Esophagus squamous epithelium (tissue), 5 donors: Measurements from ENCODE around the gene TRIM71. TPM values are rescaled to one million over a fixed set of nuclear protein-coding genes. Genes with fewer than 3 reads are reported as not detected.

Experiments
- DNase-seq: peaks from one replicate; lab custom pipeline; 2025; lab: John Stamatoyannopoulos, UW
- H3K27ac ChIP-seq, 4 donors: fragments of 200-600 bp; sonication (generic); one replicate each; pipeline ENCODE4 v1.5.1; 2016 to 2019; ENCODE audit warnings: mild to moderate bottlenecking in 1 of 4
- H3K27me3 ChIP-seq, 4 donors: fragments of 200-600 bp; sonication (generic); 1 replicate in 3 of 4; 2 replicates in 1 of 4; pipeline versions ENCODE4 v1.5.1 to v1.6.0; 2017 to 2021; ENCODE audit warnings: antibody characterized with exemption in 1 of 4
- H3K36me3 ChIP-seq, 3 donors: fragments of 200-600 bp; sonication (generic); one replicate each; pipeline ENCODE4 v1.5.1; 2016 to 2019
- H3K4me1 ChIP-seq, 3 donors: fragments of 200-600 bp; sonication (generic); one replicate each; pipeline ENCODE4 v1.5.1; 2017 to 2019
- H3K4me3 ChIP-seq, 4 donors: fragments of 200-600 bp; sonication (generic); 1 replicate in 3 of 4; 2 replicates in 1 of 4; pipeline ENCODE4 v1.5.1; 2016 to 2019; ENCODE audit warnings: mild to moderate bottlenecking in 2 of 4, moderate library complexity in 1 of 4
- H3K9me3 ChIP-seq, 3 donors: fragments of 200-600 bp; sonication (generic); one replicate each; pipeline ENCODE4 v1.5.1; 2016 to 2019
- CTCF ChIP-seq, 6 experiments: fragments of 450-650 bp in 4 of 6; fragments of 200-600 bp in 2 of 6; sonication (generic) in 2 of 6; IDR thresholded peaks; one replicate each; pipeline ENCODE4 v1.5.1; 2016 to 2019; ENCODE audit warnings: antibody characterized with exemption in 6 of 6, mild to moderate bottlenecking in 4 of 6, moderate library complexity in 4 of 6
- POLR2A ChIP-seq, 4 donors: fragments of 450-650 bp; IDR thresholded peaks; one replicate each; pipeline ENCODE4 v1.6.1; 2017; ENCODE audit warnings: antibody characterized with exemption in 4 of 4, mild to moderate bottlenecking in 4 of 4, moderate library complexity in 3 of 4
- whole genome bisulfite sequencing, 2 donors: methylation state at CpG; one replicate each; pipeline ENCODE4 v1.1.5; 2018; 5-methylcytosine and 5-hydroxymethylcytosine counted together
- intact Hi-C: fragments of 100-400 bp; cut with DNase I; formaldehyde crosslinking; loops from one replicate; pipeline ENCODE4 v1.15.0; 2022
- total RNA-seq, 4 donors: library from RNA; depleted of rRNA; stranded (reverse); fragments of >200 nt; gene quantifications; one replicate each; pipeline ENCODE4 v1.1.0, GENCODE V29; 2016
- donor health status: DM: yes; HTN: yes; CAD: no.

TRIM71 gene
- total RNA-seq, 4 donors from 2014 or later: not detected

GRCh38 chr3:32892625-32893598 lies 75.1 kb downstream of the TRIM71 start:
- 61 to 66% methylated on average over 8 of the region's 8 CpGs for WGBS, 2 donors
- Histone ChIP-seq H3K4me3 (no peak overlapping the region), H3K36me3 (no peaks in the 10 kb centered on the region), H3K27ac (no peak overlapping the region), H3K9me3 (no peaks in the 10 kb centered on the region), H3K27me3 (peaks cover 0 to 23% (median 0%) of the 10 kb centered on the region in 4 donors), H3K4me1 (no peaks in the 10 kb centered on the region)
- intact Hi-C loops: no loop called here
- TF ChIP-seq CTCF (IDR thresholded peaks at IDR 0.05) (no peak), POLR2A (IDR thresholded peaks at IDR 0.05) (no peak)
- no peak for DNase-seq

- Histone ChIP-seq H3K27me3 (peaks cover 0 to 33% (median 0%) of the 10 kb centered on the region in 4 donors), H3K4me1 (no peaks in the 10 kb centered on the region), H3K4me3 (no peak overlapping the region), H3K9me3 (no peaks in the 10 kb centered on the region), H3K36me3 (no peaks in the 10 kb centered on the region), H3K27ac (no peak overlapping the region)
- 74 to 80% methylated on average over 2 of the region's 2 CpGs for WGBS, 2 donors
- DNase-seq: no peak
- TF ChIP-seq POLR2A (IDR thresholded peaks at IDR 0.05) (no peak), CTCF (IDR thresholded peaks at IDR 0.05) (no peak)
- intact Hi-C loops: no loop called here
These were observed 77.2 kb downstream of the TRIM71 start for GRCh38 chr3:32894977-32895376.

- DNase-seq: no peak
These were observed 77.9 kb downstream of the TRIM71 start for GRCh38 chr3:32895701-32896100.

GRCh38 chr3:32896143-32896542 lies 78.3 kb downstream of the TRIM71 start:
- H3K27me3 ChIP-seq: peaks cover 0 to 25% (median 0%) of the 10 kb centered on the region in 4 donors
- intact Hi-C loops: no loop called here
- H3K27ac ChIP-seq: no peak overlapping the region
- no peak overlapping the region for H3K4me3 ChIP-seq
- TF ChIP-seq POLR2A (IDR thresholded peaks at IDR 0.05): no peak
- no peak for TF ChIP-seq CTCF (IDR thresholded peaks at IDR 0.05)
- DNase-seq: no peak
- 77 to 82% methylated on average over 4 of the region's 4 CpGs for WGBS, 2 donors
- H3K4me1 ChIP-seq: no peaks in the 10 kb centered on the region
- no peaks in the 10 kb centered on the region for H3K9me3 ChIP-seq
- no peaks in the 10 kb centered on the region for H3K36me3 ChIP-seq

More at GRCh38 chr3:32895701-32896100, 77.9 kb downstream of the TRIM71 start:
- WGBS, 2 donors: 85 to 90% methylated on average over 2 of the region's 2 CpGs
- Histone ChIP-seq H3K36me3 (no peaks in the 10 kb centered on the region), H3K4me1 (no peaks in the 10 kb centered on the region), H3K27me3 (peaks cover 0 to 30% (median 0%) of the 10 kb centered on the region in 4 donors), H3K4me3 (no peak overlapping the region), H3K27ac (no peak overlapping the region), H3K9me3 (no peaks in the 10 kb centered on the region)
- intact Hi-C loops: no loop called here
- TF ChIP-seq CTCF (IDR thresholded peaks at IDR 0.05) (no peak), POLR2A (IDR thresholded peaks at IDR 0.05) (no peak)

GRCh38 chr3:32897001-32897601 lies 79.3 kb downstream of the TRIM71 start:
- no peak for DNase-seq
- WGBS, 2 donors: 84 to 85% methylated on average over 8 of the region's 8 CpGs
- no peaks in the 10 kb centered on the region for H3K36me3 ChIP-seq
- intact Hi-C loops: no loop called here
- H3K27ac ChIP-seq: no peak overlapping the region
- H3K27me3 ChIP-seq: peaks cover 0 to 21% (median 0%) of the 10 kb centered on the region in 4 donors
- H3K4me1 ChIP-seq: no peaks in the 10 kb centered on the region
- no peaks in the 10 kb centered on the region for H3K9me3 ChIP-seq
- no peak overlapping the region for H3K4me3 ChIP-seq
- TF ChIP-seq CTCF (IDR thresholded peaks at IDR 0.05) (no peak), POLR2A (IDR thresholded peaks at IDR 0.05) (no peak)
